ENCODE measurements around the gene CAMKMT.

CAMKMT gene

DNA sequence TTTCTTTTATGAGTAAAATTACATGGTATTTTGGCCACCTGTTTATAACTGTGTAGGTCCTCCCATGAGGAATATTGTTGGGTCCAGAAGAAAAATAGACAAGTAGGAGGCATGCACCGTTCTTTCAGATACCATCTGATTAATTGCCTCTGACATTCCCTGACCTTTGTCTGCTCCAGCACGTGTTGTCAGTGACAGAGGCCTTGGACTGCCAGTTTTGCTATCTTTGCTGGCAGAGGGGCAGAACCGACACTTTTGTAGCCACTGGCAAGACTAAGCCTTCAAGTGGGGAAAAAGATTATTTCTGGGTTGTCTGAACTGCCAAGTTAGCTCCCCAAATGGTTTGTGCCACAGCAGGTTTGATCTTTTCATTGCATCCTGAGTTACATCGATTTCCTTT, 276.9 kb downstream of the CAMKMT start:
- DNase-seq, result no peak

DNA sequence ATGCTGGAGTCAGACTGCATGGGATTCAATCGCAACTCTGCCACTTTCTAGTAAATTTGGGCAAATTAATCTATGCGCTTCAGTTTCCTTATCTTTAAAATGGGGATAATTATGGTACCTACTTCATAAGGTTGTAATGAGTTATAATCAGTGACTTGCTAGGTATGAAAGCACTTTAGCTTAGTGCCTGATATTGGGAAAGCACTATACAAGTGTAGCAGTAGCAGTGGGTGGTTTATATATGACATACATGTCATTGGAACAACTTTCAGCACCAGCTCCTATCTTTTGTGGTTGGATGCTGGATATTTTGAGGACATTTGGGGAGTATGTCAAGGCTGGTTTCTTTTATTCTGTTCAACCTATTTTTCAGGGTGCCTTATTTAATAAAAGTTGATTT, 277.7 kb downstream of the CAMKMT start:
- DNase-seq, result no peak

DNA sequence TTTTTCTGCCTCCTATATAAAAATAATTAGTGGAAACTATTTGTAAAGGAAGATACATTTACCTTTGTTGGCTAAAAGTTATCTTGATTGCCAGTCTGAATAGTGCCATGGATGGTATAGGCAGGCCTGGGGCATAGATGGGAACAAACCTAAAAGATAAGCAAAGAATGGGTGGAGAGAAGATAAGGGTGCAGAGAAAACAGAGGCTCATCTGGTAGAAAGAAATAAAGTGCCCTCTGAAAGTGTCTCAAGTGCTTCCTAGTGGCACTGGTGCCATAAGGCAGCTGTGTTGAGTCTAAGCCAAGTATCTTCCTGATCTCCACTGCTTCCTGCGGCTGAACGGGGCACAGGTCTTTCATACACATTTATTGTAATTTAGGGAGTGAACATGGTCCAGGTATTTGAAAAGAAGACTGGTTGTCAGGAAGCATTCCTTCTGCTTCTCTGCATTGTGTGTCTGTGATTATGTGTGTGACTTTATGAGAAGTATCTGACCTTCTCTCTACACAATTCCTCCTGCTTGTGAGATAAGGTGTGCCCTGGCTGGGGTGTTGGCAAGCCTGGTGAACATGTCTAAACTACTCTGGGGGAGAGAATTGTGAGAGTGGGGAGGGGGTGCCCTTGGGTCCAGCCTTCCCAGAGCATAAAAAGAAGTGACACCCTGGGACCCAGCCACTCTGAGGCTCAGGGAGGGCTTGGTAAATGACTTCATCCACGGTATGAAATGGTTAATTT, 280.5 kb downstream of the CAMKMT start:
- no peak for DNase-seq

DNA sequence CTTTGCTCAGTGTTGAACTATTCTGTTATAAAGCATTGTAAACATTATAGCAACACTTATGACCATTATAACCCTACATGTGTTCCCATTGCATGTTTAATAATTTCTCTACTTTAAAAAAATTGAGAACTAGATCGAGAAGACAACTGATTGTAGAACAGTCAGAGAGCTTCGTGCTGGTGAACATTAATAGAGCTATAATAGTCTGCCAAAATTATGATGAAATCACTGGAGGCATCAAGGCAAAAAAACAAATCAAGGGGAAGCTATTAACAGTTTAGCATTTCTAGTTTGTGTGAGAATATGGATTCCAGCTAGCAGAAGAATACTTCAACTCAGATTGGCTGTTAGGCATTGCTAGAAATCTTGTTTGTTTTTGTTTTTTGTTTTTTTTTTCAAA, 284.2 kb downstream of the CAMKMT start:
- no peak for DNase-seq

DNA sequence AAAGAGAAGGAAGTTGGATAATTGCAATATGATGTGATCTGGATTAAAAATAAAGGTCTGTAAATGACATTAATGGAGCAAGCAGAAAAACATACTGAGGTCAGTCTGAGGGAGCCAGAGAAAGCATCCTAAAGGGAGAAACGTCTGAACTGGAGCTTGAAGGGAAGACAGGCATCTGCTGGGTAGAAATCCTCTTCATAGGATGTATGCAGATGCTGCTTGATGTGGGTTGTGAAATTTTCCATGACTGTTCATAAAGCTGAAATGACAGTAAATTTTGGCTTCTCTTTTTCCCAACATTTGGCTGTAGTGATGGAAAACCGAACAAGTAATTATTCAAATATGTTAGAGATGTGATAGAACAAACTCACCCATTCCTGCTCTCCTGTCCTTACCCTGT, 287.6 kb downstream of the CAMKMT start:
- no peak for DNase-seq

DNA sequence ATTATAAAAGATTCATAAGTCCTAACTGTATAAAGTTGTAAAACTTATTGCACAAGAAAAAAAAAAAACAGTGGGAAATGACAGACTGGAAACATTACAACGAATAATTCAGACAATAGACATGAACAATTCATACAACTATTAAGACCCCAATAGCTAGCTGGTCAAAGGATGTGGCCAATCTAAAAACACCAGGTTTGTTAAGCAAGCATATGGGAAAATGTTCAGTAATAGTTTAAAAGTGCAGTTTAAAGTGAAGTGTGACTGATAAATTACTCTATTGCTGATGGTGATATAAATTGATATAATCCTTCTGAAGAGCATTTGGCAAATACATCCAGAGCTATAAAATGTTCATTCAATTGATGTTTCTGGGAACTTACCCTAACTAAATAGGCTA, 289.0 kb downstream of the CAMKMT start:
- DNase-seq, result no peak

DNA sequence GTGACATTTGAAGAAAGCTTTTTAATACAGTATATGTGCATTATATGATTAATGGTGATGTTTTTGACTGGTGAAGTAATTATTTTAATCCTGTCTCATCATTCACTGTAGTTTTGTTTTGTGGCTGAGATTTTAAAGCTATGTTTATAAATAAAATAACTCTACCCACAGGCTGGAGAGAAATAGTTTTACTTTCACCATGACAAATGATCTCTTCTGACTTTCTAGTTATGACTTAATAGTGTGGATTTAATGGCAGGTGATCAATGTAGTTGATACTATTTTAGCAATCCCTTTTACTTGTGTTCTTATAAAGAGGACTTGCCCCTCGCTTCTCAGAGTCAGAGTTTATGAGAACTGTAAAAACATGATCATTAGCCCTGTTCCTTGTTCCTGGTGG, 290.2 kb downstream of the CAMKMT start:
- DNase-seq, result no peak

DNA sequence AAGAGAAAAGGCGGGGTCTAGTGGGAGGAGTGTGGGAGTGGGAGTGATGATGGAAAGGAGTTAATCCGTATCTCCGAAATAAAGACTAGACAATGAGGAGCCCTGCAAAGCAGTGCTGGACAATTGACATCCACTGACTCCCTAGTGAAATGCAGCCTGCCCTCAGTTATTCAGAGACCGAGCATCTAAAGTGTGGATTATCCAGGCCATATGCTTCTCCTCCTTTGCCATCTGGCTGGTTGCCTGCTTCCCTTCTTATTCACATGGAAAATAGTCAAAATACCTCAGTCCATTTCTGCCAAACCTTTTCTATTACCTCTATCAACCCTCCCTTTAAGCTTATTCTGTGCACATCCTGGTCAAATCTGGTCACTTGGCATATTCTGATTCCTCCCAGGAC, 291.0 kb downstream of the CAMKMT start:
- DNase-seq, result no peak

DNA sequence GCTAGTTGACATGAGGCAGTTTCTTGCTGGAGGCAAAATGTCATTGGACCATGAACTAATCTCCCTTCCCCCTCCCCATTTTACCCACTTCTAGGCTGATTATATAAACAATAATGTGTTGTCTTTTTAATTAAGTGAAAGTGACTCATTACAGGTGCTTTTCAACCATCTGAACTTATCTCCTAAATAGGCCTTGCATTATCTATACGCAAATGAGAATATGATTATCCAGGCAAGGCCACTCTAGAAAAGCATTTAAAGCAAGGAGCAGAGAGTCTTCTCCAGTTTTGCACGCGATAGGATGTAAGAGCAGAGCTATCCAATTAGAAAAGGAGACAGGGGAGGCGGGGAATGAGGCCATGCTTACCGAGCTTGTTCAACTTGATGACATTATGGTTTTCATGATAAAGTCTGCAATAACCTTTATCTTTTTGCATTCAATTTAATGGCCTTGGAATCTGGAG, 293.7 kb downstream of the CAMKMT start:
- no peak for DNase-seq

DNA sequence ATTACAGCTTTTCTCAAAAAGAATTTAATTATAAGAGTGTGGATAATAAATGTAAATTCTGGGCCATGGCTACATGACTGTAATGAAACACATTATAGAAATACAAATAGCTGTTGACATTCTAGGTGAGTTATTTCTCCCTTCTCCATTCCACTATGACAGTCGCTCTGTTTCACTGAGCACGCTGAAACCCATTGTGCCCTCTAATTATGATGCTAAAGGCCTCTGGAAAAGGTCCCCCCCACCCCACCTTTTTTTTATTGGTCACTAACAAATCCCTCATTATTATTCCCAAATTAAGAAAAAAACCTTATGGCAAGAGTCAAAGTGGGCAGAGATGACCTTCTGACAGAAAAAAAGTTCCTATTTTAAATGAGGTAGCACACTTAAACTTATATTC, 294.7 kb downstream of the CAMKMT start:
- no peak for DNase-seq

DNA sequence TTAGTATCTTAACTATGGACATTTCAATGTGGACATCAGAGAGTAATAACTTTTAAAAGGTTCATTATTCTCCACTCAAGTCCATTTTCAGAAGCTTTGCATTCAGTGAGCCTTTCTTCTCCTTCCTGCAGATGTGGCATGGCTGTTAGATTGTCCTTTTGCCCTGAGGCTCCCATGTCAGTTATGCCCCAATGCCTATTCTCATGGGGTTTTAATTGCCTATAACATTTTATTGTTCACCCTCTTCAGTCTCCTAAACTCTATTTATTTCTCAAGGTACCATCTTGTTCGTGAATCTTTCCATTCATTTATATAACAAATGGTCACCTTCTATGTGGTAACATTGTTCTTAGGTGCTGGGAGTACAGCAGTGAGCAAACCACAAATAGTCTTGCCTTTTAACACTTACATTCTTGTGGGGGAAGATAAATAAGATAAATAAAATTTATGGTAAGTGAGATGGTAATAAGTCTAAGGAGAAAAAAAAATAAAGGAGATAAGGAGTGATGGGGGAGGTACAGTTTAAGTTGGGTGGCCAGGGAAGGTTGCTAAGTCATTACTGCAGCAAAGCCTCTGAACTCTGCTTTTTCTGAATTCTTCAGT, 301.8 kb downstream of the CAMKMT start:
- DNase-seq, result no peak

DNA sequence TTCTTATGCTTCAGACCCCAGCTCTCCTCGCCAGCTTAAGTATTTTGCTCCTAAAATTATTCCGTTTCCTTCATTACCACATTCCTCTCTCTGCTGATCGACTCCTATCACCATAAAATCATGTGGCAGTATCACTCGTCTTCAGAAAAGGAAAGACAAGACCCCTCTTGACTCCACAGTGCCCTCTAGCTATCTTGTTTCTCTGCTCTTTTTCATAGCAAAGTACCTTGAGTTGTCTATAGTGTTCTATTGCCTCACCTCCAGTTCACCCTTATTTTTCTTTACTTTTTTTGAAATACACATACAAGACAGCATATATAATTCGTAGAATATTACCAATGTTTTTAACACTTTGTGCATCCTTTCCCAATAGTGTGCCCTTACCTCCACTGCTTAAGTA, 306.6 kb downstream of the CAMKMT start:
- no peak for DNase-seq

DNA sequence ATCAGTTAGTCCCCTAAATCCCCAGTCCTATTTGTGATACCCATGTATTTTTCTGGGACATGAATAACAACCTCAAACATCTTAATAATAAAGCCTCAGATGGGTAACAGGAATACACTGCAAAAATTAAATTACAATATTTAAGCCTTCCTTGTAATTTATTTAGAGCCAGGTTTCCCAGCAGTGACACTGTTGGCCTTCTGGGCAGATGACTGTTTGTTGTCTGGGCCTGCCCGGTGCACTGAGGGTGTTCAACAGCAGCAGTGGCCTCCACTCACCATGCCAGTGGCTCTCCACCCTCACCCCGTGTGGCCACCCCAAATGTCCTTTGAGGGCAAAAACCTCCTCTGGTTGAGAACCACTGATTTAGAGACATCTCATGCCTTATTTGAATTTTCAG, 309.5 kb downstream of the CAMKMT start:
- no peak for DNase-seq

DNA sequence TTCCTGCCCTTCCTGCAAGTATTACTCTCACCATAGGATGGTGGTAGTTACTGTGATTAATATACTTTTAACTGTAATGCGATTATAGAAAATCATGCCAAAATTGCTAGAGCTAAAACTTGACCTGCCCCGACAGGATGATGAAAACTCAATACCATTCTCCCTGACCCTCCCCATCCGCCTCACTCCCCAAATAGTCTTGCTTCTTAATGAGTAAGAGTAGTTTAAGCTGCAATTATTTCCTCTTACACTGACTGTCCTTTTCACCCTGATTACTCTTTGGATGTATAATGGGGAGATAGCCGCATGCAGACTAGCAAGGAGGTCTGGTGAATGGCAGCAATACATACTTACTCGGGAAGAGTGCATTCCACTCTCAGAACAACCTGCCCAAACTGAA, 310.2 kb downstream of the CAMKMT start:
- DNase-seq, result no peak

DNA sequence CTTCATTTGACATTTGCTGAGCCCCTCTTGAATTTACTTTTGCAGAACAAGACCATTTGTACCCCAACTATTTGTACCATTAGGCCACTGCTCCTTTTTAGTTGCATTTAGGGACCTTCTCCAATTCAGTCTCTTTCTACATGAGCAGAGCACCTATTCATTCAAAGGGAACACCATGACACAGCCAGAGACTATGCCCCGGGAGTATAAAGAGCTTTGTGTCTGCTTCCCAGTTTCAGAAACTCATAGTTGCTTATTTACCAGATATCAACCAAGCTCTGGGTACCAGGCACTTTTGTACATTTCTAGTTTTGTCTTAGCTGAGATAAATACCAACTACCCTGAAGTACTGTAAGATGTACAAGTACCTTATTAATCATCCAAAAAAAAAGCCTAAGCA, 310.7 kb downstream of the CAMKMT start:
- DNase-seq, result peak in 3 of 56 donors; percentile 2 to 11 (median 6)

DNA sequence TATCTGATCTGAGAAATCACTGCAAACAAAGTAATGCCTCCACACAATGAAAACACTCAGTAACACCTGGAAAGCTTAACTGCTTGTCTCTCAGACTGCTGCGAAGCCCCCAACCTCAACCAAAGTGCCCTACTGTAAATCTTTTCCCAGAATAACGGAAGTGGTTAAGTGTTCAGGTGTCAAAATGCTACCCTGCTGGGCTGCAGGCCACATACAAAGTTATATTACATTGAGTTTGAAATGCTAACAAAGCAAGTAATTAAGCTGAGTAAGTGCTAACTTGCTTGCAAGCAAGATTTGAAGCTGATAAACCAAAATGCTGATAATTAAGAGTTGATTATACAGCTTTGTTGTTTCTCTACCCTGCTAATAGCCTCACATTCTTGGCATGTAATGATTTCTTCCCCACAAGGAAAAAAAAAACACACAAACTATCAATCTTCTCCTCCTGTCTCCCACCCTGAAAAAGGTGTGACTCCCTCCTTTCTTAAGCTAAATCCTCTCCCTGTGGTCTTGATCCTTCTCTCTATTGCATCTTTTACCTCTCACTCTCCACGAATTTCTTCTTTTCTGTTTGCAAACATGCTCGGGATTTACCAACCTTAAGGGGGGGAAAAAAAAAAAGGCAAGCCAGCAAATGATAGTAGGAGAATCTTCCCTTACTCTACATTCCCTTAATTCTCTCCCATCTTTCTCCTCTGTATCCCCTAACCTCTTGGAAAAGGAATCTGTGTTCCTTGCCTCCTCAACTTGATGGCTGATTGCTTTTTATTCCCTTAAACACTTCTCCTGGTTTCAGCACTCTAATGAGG, 312.9 kb downstream of the CAMKMT start:
- DNase-seq, result no peak

DNA sequence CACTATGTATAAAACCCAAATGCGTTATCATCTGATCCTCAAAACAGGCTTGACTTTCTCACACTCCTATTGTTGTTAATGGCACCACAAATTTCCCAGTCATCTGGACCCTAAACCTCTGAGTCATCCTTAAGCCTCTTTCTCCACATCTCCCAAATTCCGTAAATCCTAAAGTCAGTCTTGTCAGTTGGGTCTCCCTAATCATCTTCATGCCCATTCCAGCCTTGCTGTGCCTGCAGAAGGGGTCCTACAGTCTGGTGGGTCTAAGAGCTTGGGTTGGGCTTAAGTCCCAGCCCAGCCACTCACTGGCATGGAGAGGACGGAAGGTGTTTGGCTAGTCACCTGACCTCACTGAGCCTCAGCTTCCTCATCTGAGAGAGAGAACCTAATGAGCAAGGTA, 314.6 kb downstream of the CAMKMT start:
- DNase-seq, result no peak

DNA sequence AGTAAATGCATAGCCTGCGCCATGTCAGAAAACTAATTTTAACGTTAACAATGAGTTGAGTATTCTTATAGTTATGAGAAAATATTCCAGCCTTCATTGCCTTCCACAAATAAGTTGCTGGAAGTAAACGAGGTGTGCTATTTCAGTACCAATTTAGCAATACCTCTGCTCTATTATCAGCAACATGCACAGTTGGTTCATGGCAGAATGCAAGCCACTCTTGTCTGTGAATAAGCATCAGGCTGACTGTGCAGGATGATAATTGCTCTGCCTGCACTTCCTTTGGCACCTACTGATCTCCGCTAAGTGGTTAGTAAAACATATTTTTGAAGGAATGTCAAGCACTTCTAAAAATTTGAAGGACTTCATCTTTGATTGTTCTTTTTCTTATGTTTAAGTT, 317.8 kb downstream of the CAMKMT start:
- no peak for DNase-seq

DNA sequence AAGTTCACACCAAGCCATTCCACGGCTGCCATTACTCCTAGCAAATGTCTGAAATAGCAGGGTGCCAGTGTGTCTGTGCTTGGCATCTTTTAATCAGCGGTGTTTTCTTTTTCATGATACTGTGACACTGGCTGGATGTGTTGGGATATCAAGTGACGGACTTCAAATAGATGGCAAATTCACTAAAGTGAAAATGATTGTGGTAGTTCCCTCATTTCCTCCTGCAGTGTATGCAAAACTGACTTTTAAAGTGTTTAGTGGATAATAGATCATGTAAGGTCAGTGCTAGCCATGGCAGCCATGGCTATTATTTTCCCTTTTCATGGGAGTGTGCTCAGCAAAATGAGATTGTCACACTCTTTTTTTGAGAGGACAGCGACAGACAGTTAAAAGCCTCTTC, 318.2 kb downstream of the CAMKMT start:
- DNase-seq, result no peak

DNA sequence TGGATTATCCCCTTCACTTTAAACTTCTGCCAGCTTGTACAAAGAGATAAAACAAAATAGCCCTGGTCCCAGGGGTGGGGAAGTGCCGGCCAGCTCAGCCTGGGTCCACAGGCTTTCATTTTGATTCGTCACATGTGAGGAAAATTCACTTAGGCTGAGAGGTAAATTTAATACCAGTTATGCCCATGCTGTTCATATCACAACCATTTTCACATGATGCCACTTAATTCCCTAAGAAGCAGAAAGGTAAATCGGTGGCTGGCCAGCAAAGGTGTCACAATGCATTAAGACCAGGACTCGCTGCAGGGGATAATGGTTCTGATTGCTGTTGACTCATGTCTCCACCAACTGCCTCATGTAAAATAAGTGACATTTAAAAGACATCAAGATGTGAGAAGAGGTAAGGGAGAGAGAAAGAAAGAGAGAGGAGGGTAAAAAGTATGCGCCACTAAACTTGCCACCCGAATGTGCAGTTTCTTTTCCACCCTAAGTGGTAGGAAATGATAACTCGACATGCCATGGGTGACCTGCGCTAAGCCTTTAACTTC, 318.8 kb downstream of the CAMKMT start:
- DNase-seq, result no peak

DNA sequence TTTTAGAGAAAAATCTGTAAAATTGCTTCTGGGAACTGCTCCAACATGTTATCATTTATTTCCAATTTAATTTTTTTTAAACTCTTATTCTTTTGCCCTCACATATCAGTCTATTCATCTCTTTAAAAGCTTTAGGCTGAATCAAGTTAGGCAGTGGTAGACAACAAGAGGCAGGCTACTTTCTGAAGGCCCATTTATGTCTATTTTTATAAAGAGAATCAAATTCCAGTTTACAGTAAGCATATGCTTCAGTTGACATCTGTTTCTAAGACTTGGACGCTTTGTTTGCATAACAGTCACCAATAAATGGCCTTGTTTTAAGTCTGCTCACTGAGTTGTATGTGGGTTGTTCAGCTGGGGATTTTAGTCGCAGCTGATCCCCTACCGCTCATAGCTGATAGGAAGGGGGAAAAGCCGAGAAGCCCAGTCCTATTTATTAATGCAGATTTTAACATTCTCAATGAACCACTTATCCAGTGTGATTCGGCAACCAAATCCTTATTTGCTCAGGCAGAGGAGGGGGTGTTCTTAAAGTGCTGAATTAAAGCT, 319.3 kb downstream of the CAMKMT start:
- no peak for DNase-seq

DNA sequence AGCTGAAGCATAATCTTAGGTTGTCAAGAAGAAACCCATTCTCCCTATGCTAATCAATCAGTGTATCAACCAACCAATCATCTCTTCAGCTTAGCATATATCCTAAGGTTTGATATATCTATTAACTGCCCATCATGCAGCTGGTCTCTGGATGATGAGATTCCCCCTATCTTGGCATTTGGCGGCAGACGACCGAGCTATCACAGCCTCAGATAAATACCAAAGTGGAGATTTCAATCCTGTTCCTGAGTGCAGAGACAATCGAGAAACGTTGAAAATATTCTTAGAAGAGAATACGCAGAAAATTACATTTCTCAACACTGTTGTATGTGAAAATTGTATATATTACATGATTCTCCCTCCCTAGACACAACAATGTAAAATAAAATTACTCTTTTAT, 320.7 kb downstream of the CAMKMT start:
- DNase-seq, result no peak
